Measurements from ENCODE around the gene CPNE4. TPM values are rescaled to one million over a fixed set of nuclear protein-coding genes. Genes with fewer than 3 reads are reported as not detected.
A peak's percentile ranks its signal among the peaks of the same experiment; 100 is the strongest.

The CPNE4 gene
- total and polyA plus RNA-seq, 8 donors, result 0.15 to 8.9 (median 1.7) TPM

- Histone ChIP-seq H3K36me3 (no peaks in the 10 kb centered on the region), H3K9me3 (no peaks in the 10 kb centered on the region), H3K27me3 (no peaks in the 10 kb centered on the region), H3K4me1 (peaks cover 0 to 9% (median 3%) of the 10 kb centered on the region in 4 donors), H3K27ac (no peak overlapping the region), H3K4me3 (no peak overlapping the region)
- no peak for DNase-seq
- intact Hi-C loops (cut with DNase I; ENCODE audit: low total_unique reads), result no loop called here
- no peak for TF ChIP-seq EP300 (IDR thresholded peaks at IDR 0.05)
- TF ChIP-seq POLR2A (IDR thresholded peaks at IDR 0.05), result no peak
- TF ChIP-seq CTCF (IDR thresholded peaks at IDR 0.05), result no peak
- TF ChIP-seq POLR2AphosphoS5 (IDR thresholded peaks at IDR 0.05), result no peak
These were observed 488.4 kb downstream of the CPNE4 start for GRCh38 chr3:131546441-131546840.

- DNase-seq, result no peak
- Histone ChIP-seq H3K27ac (no peak overlapping the region), H3K4me3 (no peak overlapping the region), H3K4me1 (peaks cover 0 to 9% (median 3%) of the 10 kb centered on the region in 4 donors), H3K36me3 (no peaks in the 10 kb centered on the region), H3K9me3 (no peaks in the 10 kb centered on the region), H3K27me3 (no peaks in the 10 kb centered on the region)
- intact Hi-C loops (cut with DNase I; ENCODE audit: low total_unique reads), result no loop called here
- 62 to 89% (median 78%) methylated on average over 2 of the region's 2 CpGs for WGBS, 5 donors
- no peak for TF ChIP-seq EP300 (IDR thresholded peaks at IDR 0.05)
- TF ChIP-seq POLR2A (IDR thresholded peaks at IDR 0.05), result no peak
- no peak for TF ChIP-seq POLR2AphosphoS5 (IDR thresholded peaks at IDR 0.05)
- no peak for TF ChIP-seq CTCF (IDR thresholded peaks at IDR 0.05)
These were observed 490.3 kb downstream of the CPNE4 start for GRCh38 chr3:131544557-131544956.

GRCh38 chr3:131543714-131544113, 491.1 kb downstream of the CPNE4 start:
- no peak overlapping the region for H3K4me3 ChIP-seq
- peak; percentile 54 to 76 for DNase-seq
- no peak overlapping the region for H3K27ac ChIP-seq
- H3K36me3 ChIP-seq, result no peaks in the 10 kb centered on the region
- H3K27me3 ChIP-seq, result no peaks in the 10 kb centered on the region
- peaks cover 0 to 9% (median 3%) of the 10 kb centered on the region in 4 donors for H3K4me1 ChIP-seq
- intact Hi-C loops (cut with DNase I; ENCODE audit: low total_unique reads), result no loop called here
- H3K9me3 ChIP-seq, result no peaks in the 10 kb centered on the region
- TF ChIP-seq CTCF (IDR thresholded peaks at IDR 0.05) (no peak), POLR2AphosphoS5 (IDR thresholded peaks at IDR 0.05) (peak in 2 of 3 donors; percentile 37 to 73), EP300 (IDR thresholded peaks at IDR 0.05) (no peak), POLR2A (IDR thresholded peaks at IDR 0.05) (no peak)

- H3K9me3 ChIP-seq, result no peaks in the 10 kb centered on the region
- H3K27me3 ChIP-seq, result no peaks in the 10 kb centered on the region
- no peak for DNase-seq
- H3K27ac ChIP-seq, result no peak overlapping the region
- intact Hi-C loops (cut with DNase I; ENCODE audit: low total_unique reads), result no loop called here
- peaks cover 0 to 9% (median 3%) of the 10 kb centered on the region in 4 donors for H3K4me1 ChIP-seq
- H3K4me3 ChIP-seq, result no peak overlapping the region
- TF ChIP-seq CTCF (IDR thresholded peaks at IDR 0.05) (no peak), POLR2A (IDR thresholded peaks at IDR 0.05) (no peak), POLR2AphosphoS5 (IDR thresholded peaks at IDR 0.05) (no peak), EP300 (IDR thresholded peaks at IDR 0.05) (no peak)
- H3K36me3 ChIP-seq, result no peaks in the 10 kb centered on the region
- 63 to 79% (median 74%) methylated on average over 1 of the region's 1 CpG for WGBS, 5 donors
These were observed 493.5 kb downstream of the CPNE4 start for GRCh38 chr3:131541288-131541687.

Data from stomach (tissue), 9 donors.